Neural cell (in vitro differentiated cells): ENCODE measurements around the gene PRSS16.

Experiments
- CTCF ChIP-seq: fragments of 450-650 bp; IDR thresholded peaks from 2 replicates; pipeline ENCODE4 v1.5.1; 2014; ENCODE audit warnings: antibody characterized with exemption, mild to moderate bottlenecking, moderate library complexity; ENCODE audit not compliant: poor library complexity, severe bottlenecking
- MXI1 ChIP-seq: fragments of 450-650 bp; conservative IDR thresholded peaks from 2 replicates; pipeline ENCODE4 v1.6.1; 2014; ENCODE audit warnings: antibody characterized with exemption, mild to moderate bottlenecking; ENCODE audit not compliant: poor library complexity, severe bottlenecking
- POLR2AphosphoS5 ChIP-seq: IDR thresholded peaks from 2 replicates; pipeline ENCODE4 v1.6.1; 2012
- SMC3 ChIP-seq: fragments of 450-650 bp; conservative IDR thresholded peaks from 2 replicates; pipeline ENCODE4 v1.6.1; 2014; ENCODE audit warnings: antibody characterized with exemption, mild to moderate bottlenecking, moderate library complexity; ENCODE audit not compliant: poor library complexity
- TAF1 ChIP-seq: IDR thresholded peaks from 2 replicates; pipeline ENCODE4 v1.6.1; 2012; ENCODE audit warnings: low read depth

GRCh38 chr6:27268803-27269202 lies 21.3 kb downstream of the PRSS16 start:
- no peak for TF ChIP-seq CTCF
- TF ChIP-seq POLR2AphosphoS5, result no peak
- no peak for TF ChIP-seq MXI1
- no peak for TF ChIP-seq SMC3
- TF ChIP-seq TAF1, result no peak
